Breast epithelium (tissue), 3 donors: ENCODE data around the gene INAVA.

Experiments
- CTCF ChIP-seq, 3 donors: fragments of 450-650 bp; IDR thresholded peaks; one replicate each; pipeline ENCODE4 v1.5.1; 2016 to 2017; ENCODE audit warnings: antibody characterized with exemption in 3 of 3, mild to moderate bottlenecking in 3 of 3, moderate library complexity in 3 of 3
- POLR2A ChIP-seq: fragments of 450-650 bp; IDR thresholded peaks from one replicate; pipeline ENCODE4 v1.6.1; 2016; ENCODE audit warnings: antibody characterized with exemption, mild to moderate bottlenecking, moderate library complexity

GRCh38 chr1:200891774-200892157 is 2.9 kb upstream of the INAVA start:
- TF ChIP-seq CTCF (IDR thresholded peaks at IDR 0.05) = no peak
- no peak for TF ChIP-seq POLR2A
